Lower lobe of right lung (tissue), 2 donors: Measurements from ENCODE around the gene PLXNA3. TPM values are rescaled to one million over a fixed set of nuclear protein-coding genes. Genes with fewer than 3 reads are reported as not detected.

ENCODE experiments used
- ATAC-seq, 2 donors: fragments of 200-7000 bp; cut with Tn5 transposase; one replicate each; pipeline ENCODE4 v1.9.1; 2020 to 2022; ENCODE audit warnings: mild to moderate bottlenecking in 2 of 2, moderate library complexity in 2 of 2
- DNase-seq: peaks from one replicate; pipeline ENCODE4 v3.0.0-alpha.2; 2020
- H3K27ac ChIP-seq: fragments of 200-600 bp; one replicate; pipeline ENCODE4 v1.8.0; 2022
- H3K27me3 ChIP-seq: fragments of 200-600 bp; one replicate; pipeline ENCODE4 v1.8.0; 2022; ENCODE audit warnings: low read depth
- H3K36me3 ChIP-seq: fragments of 200-600 bp; one replicate; pipeline ENCODE4 v1.8.0; 2022; ENCODE audit warnings: mild to moderate bottlenecking
- H3K4me1 ChIP-seq: fragments of 200-600 bp; one replicate; pipeline ENCODE4 v1.8.0; 2022
- H3K4me3 ChIP-seq: fragments of 200-600 bp; one replicate; pipeline ENCODE4 v1.8.0; 2022; ENCODE audit warnings: mild to moderate bottlenecking
- H3K9me3 ChIP-seq: fragments of 200-600 bp; one replicate; pipeline ENCODE4 v1.8.0; 2022
- intact Hi-C: fragments of 100-400 bp; cut with DNase I; formaldehyde crosslinking; loops from one replicate; pipeline ENCODE4 v1.11.0; 2022
- total RNA-seq: library from RNA; stranded (reverse); fragmentation: NEBNext Ultra II Directional; extraction: Animal tissue kit (Norgen Biotek cat#: 25700); gene quantifications from one replicate; pipeline ENCODE4 v1.2.1, GENCODE V29; 2021
- TF ChIP-seq, protein P1 (sequence below): fragments of 200-600 bp; IDR thresholded peaks from one replicate; pipeline ENCODE4 v1.8.0; 2022; ENCODE audit warnings: antibody characterized with exemption, mild to moderate bottlenecking
- donor health status: DM: no; HTN: yes; CAD: no; lungs with severe emphysema.

Gene PLXNA3
- total RNA-seq, 1 donor from 2014 or later, result 49.0 TPM

DNA sequence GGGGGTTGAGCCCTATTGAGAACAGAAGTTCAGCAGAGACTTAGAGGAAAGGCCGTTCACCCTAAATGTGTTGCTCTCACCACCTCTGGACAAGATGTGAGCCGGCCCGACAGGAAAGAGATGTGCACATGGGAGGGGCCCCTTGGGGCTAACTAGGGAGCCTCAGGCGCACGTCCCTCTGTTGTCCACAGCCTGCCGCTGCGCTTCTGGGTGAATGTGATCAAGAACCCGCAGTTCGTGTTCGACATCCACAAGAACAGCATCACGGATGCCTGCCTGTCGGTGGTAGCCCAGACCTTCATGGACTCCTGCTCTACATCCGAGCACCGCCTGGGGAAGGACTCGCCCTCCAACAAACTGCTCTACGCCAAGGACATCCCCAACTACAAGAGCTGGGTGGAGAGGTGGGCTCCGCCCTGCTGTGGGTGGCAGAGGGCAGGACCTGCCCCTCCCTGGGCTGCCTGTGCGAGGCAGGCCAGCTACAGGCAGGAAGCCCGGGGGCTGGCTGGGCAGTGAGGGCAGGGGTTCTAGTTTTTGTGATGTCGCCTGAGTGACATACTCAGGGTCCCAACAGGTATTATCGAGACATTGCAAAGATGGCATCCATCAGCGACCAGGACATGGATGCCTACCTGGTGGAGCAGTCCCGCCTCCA, 13.0 kb downstream of the PLXNA3 start:
- ATAC-seq, result no peak
- no peak for DNase-seq
- no peaks in the 10 kb centered on the region for H3K9me3 ChIP-seq
- no peak overlapping the region for H3K4me3 ChIP-seq
- H3K27ac ChIP-seq, result no peak overlapping the region
- H3K4me1 ChIP-seq, result no peaks in the 10 kb centered on the region
- intact Hi-C loops, result no loop called here
- no peaks in the 10 kb centered on the region for H3K27me3 ChIP-seq
- peaks cover 52% of the 10 kb centered on the region for H3K36me3 ChIP-seq
- TF ChIP-seq, protein P1, sequence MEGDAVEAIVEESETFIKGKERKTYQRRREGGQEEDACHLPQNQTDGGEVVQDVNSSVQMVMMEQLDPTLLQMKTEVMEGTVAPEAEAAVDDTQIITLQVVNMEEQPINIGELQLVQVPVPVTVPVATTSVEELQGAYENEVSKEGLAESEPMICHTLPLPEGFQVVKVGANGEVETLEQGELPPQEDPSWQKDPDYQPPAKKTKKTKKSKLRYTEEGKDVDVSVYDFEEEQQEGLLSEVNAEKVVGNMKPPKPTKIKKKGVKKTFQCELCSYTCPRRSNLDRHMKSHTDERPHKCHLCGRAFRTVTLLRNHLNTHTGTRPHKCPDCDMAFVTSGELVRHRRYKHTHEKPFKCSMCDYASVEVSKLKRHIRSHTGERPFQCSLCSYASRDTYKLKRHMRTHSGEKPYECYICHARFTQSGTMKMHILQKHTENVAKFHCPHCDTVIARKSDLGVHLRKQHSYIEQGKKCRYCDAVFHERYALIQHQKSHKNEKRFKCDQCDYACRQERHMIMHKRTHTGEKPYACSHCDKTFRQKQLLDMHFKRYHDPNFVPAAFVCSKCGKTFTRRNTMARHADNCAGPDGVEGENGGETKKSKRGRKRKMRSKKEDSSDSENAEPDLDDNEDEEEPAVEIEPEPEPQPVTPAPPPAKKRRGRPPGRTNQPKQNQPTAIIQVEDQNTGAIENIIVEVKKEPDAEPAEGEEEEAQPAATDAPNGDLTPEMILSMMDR, result no peak

DNA sequence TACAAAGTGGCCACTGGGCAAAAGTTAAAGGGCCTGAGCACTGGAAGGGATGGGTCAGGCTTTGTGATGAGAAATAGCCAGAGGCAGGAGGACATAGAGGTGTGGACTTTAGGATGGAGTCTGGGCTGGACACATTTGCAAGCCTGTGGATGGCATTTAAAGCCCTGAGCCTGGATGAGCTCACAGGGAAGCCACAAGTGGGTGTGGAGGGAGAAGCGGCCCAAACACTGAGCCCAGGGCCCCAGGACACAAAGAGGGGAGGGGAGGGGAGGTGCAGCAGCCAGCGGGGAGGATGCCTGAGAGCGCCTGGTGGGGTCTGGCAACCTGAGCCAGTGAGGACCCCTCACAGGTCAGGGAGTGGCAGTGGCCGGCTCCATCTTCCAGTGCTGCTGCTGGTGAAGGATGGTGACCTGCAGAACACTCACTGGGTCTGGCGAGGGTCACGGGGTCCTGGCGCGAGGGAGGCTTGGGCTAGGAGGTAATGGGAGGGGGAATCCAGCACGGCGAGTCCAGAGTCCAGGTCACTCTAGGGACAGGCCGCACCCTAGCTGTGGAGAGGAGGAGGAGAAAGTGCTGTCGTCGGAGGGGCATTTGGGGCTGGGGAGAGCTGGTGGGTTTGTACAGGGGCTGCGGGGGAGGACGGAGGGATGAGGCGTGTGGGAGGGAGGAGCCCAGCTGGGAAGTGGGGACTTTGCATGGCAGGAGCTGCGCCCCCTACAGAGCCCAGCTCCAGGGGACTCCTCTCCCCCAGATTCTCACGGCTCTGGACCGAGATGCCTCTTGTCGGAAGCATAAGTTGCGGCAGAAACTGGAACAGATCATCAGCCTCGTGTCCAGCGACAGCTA, 14.0 kb downstream of the PLXNA3 start:
- TF ChIP-seq, protein P1, result no peak
- H3K4me1 ChIP-seq, result no peaks in the 10 kb centered on the region
- H3K9me3 ChIP-seq, result no peaks in the 10 kb centered on the region
- H3K27me3 ChIP-seq, result no peaks in the 10 kb centered on the region
- intact Hi-C loops, result no loop called here
- DNase-seq (no peak), ATAC-seq (no peak)
- H3K4me3 ChIP-seq, result no peak overlapping the region
- H3K36me3 ChIP-seq, result peaks cover 47% of the 10 kb centered on the region
- no peak overlapping the region for H3K27ac ChIP-seq

- no peak for ATAC-seq
- TF ChIP-seq, protein P1, result no peak
- Histone ChIP-seq H3K4me3 (no peak overlapping the region), H3K36me3 (peaks cover 41% of the 10 kb centered on the region), H3K9me3 (no peaks in the 10 kb centered on the region), H3K4me1 (no peaks in the 10 kb centered on the region), H3K27me3 (no peaks in the 10 kb centered on the region), H3K27ac (no peak overlapping the region)
- no peak for DNase-seq
- intact Hi-C loops, result no loop called here
These were observed 14.9 kb downstream of the PLXNA3 start for GRCh38 chrX:154472685-154473632.

DNA sequence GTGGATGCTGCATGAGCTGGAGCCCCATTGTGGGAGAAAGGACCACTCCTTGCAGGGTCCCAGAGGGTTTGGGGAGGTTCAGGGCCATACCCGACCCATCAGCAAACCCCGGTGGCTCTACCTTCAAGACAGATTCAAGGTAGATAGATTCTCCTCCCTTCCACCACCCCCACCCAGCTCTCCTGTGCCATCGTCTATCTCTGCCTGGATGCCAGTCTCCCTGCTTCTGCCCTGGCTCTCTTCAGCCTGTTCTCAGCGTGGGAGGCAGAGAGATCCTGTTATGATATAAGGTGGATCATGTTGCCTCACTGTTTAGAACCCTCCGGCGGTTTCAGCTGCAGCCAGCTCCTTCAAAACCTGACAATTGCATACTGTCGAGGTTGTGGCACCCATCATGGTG, 15.6 kb downstream of the PLXNA3 start:
- intact Hi-C loops, result no loop called here

More for the DNA sequence above, 15.6 kb downstream of the PLXNA3 start:
- Histone ChIP-seq H3K27me3 (no peaks in the 10 kb centered on the region), H3K9me3 (no peaks in the 10 kb centered on the region), H3K27ac (no peak overlapping the region), H3K4me1 (no peaks in the 10 kb centered on the region), H3K4me3 (no peak overlapping the region), H3K36me3 (peaks cover 33% of the 10 kb centered on the region)
- no peak for ATAC-seq
- TF ChIP-seq, protein P1, result no peak
- no peak for DNase-seq
